Ecto neural progenitor cell (in vitro differentiated cells): Measurements from ENCODE around the gene CKMT2.

Source experiments
- DNase-seq: peaks from one replicate; pipeline ENCODE4 v3.0.0-alpha.2; 2018; ENCODE audit warnings: low spot score

Gene CKMT2

DNA sequence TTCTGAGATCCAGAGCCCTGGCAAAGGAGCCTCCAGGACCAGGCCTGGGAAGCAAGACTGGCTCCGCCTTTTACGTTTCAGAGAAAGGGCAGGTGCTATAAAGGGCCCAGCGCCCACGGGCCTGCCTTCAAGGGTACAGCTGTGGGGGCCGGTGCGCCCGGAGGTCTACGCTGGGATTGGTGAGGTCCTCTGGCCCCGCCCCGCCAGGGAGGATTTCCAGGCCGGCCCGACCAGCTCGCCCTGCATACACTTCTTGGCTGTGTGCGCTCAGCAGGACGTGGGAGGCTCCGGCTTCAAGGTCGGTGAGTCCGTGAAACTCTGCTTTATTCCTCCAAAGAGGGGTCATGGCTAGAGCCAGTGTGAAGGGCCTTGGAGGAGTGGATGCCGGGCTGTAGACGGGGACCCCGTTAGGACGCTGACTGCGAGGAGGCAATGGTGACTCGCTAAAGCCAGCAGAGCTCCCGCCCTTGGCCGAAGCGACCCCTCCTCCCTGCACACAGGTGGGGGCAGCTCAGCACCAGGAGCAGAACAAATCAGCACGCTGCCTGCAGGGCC lies at the start of gene CKMT2:
Gene CKMT2, plus strand, starts transcription at position 243 of the 555 bp plus-strand sequence. CDS start 17,811 bp downstream, outside the sequence.
- DNase-seq: peak; percentile 81

GRCh38 chr5:81183811-81184748 lies 49.0 kb upstream of the CKMT2 start:
- no peak for DNase-seq

- no peak for DNase-seq
Observed at GRCh38 chr5:81184749-81185110, 48.4 kb upstream of the CKMT2 start.

GRCh38 chr5:81187885-81188284 lies 45.2 kb upstream of the CKMT2 start:
- DNase-seq: no peak

- DNase-seq: no peak
Observed at GRCh38 chr5:81188962-81189361, 44.2 kb upstream of the CKMT2 start.

- DNase-seq: no peak
Observed at GRCh38 chr5:81189875-81190498, 43.1 kb upstream of the CKMT2 start.

DNA sequence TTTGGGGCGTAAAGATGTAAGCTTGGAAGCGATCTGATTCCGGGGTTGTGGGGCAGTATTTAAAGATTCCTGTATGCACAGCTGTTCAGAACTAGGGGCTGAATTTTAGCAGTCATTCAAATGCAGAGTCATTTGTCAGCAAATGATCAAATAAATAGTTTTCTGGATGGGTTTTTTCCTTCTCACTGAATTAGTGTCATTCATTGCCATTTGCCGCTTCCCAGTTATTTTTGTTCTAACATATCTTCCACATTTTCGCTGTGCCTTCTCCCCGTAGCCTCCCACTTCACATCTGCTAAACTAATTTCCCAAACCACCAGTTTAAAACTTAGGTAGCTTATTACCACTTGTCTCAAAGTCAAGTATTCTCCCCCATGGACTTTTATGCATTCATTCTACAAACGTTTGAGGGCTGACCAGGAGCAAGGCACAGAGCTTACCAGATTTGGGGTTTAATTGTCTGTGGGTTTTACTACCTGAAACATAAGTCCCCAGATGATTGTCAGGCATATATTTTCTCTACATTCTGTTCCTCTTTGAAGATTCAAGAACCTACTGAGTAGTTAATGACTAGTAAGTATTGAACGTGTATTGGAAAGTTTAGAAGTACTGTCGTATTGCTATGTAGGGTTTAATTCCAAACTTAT lies 41.3 kb upstream of the CKMT2 start:
- no peak for DNase-seq

DNA sequence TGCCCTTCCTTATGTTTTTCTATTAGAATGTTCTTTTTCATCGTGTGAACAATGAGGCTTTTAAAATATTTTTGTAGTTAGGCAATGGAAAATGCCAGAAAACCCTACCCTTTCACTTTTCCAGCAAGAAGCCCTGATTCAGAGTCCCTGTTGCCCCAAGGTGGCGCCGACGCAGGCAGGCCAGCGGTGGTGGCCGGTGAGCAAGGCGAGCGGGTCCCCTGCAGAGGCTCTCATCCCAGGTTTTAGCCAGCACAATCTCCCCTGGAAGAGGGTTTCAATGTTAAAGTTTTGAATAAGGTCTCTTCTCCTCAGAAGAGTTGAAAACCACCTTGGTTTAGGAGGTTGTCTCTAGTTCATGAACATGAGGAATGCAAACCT lies 40.8 kb upstream of the CKMT2 start:
- DNase-seq: no peak

GRCh38 chr5:81194633-81195334 lies 38.3 kb upstream of the CKMT2 start:
- peak; percentile 89 for DNase-seq

DNA sequence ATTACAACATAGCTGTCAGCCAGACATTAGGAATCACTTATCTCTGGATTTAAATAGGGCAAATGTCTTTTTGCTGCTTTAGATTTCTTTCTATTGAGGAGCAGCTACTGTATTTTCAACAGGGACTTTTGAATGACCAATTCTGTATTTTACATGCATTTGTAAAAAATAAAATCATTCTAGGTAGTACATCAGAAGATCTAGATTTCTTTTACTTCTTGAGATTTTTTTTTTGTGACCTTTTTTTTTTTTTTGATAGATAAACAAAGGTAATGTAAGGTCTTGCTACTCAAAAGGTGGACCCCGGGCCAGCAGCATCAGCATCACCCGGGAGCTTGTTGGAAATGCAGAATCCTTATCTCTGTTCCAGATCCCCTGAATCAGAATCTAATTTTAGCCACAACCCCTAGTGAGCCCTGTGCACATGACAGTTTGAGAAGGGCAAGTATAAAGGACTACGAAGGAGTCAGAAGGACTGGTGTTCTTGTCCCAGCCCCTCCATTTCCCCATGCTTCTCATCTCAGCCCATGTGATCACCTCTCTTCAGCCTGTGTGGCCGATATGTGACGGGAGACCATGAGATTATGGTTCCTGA lies 37.7 kb upstream of the CKMT2 start:
- no peak for DNase-seq

GRCh38 chr5:81202655-81203054 lies 30.5 kb upstream of the CKMT2 start:
- no peak for DNase-seq

GRCh38 chr5:81203729-81204128 lies 29.4 kb upstream of the CKMT2 start:
- DNase-seq: no peak

DNA sequence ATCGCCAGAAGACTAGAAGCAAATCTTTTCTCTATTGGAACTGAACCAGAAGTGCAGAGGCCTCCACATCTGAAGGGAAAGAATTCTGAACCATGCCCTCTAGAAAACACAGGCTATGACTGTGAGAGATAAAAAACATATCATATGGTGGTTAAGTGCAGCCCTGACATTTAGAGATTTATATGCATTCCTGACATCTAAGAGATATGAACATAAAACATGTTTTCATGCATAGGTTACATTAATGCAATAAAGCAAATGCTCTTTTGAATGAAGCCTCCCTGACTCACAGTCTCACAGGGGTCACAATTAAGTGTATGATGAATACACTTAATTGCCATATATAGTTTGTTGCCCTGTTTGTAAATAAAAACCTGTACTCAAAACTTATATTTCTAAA lies 28.9 kb upstream of the CKMT2 start:
- no peak for DNase-seq

DNA sequence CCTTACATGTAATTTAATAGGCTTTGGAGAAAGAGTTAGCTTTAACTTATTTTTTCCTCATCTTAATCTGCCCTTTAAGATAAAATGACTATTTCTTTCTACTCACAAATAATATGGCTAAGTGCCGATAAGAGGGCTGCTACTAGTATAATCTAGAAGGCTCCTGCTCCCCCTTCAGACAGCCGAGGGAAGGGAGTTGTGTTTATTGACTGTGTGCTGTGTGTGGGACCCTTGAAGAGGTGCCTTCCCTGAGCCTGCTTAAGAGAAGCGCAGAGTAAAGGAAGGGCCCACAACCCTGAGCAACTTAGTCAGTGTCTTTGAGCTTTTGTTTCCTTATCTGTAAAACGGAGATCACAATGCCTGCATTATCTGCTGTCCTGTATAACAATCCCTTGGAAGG lies 28.1 kb upstream of the CKMT2 start:
- DNase-seq: no peak

DNA sequence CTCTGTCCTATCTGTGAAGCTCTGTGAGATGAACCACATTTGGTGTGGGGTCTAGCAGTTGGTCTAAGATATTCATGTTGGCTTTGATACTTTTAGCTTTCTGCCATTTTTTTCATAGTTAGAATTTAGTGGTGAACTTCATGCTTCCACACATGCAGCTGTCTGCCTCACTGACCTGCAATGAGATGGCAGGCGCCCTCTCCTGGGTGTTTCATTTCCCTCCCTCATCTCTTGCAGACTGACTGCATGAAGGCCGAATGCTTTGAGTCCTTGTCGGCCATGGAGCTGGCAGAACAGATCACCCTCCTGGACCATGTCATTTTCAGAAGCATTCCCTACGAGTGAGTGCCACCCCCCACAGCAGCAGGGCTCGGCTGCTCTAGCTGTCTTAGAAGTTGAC lies 26.1 kb upstream of the CKMT2 start:
- no peak for DNase-seq

DNA sequence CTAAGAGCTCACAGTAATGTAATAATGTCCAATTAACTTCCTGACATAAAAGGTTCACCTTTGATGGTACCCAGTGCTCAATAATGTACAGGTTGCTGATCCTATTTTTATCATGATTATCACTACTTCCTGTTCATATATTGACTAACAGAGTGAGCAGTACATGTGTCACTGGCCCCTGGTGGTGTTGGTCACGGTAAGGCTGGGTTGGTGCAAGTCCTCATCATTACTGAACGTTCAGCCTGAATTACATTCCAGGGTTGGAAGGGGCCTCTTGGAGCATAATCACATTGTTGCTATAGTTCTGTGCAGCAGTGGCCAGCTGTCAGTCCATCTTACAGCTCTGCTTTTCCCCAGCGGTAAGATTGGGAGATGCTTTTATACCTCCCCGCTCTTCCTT lies 24.2 kb upstream of the CKMT2 start:
- DNase-seq: no peak

- DNase-seq: no peak
Observed at GRCh38 chr5:81209386-81209785, 23.7 kb upstream of the CKMT2 start.

GRCh38 chr5:81209869-81210493 lies 23.1 kb upstream of the CKMT2 start:
- no peak for DNase-seq

GRCh38 chr5:81212211-81212751 lies 20.8 kb upstream of the CKMT2 start:
- no peak for DNase-seq

DNA sequence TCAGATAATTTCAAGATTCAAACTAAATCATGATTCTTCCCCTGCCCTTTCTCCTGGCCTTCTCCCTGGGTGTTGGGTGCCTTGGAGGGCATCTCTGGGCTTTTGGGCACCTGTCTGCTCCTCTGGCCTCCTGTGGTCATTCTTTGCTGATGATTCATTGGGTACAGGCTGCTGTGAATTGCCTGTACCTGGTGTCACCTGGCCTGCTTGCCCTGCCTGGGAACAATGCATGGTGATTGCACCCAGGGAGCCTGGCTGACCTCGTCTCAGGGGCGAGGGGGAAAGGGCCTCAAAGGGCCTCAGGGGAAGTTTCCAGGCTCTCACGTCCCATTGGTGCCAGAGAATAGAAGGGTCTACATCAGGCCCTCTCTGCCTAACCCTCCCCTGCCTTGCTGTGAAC lies 20.1 kb upstream of the CKMT2 start:
- no peak for DNase-seq

DNA sequence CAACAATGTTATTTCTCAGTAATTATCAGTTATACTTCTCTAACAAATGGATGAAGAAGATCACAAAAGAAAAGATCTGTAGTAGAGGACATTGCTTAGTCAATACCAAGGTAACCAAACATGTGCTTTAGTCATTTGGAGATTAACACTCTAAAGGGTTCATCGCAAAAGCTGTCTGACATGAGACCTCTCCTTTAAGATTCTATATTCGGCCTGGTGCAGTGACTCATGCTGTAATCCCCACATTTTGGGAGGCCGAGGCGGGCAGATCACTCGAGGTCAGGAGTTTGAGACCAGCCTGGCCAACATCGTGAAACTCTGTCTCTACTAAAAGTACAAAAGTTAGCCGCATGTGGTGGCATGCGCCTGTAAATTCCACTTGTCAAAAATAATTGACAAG lies 18.3 kb upstream of the CKMT2 start:
- DNase-seq: no peak
